Endometrium (tissue), 2 donors: ENCODE measurements around the gene OXER1.

Experiments
- FAIRE-seq: peaks from 2 replicates; lab custom pipeline; 2012; peaks lifted over from hg19 to GRCh38; lab: Jason Lieb, UNC
- donor health status: control.
- donor health status: control.

The OXER1 gene

GRCh38 chr2:42769583-42770287 lies 5.8 kb upstream of the OXER1 start:
- no peak for FAIRE-seq

- FAIRE-seq = no peak
Measured at GRCh38 chr2:42768706-42769256, 4.8 kb upstream of the OXER1 start.

GRCh38 chr2:42767899-42768705 lies 4.2 kb upstream of the OXER1 start:
- no peak for FAIRE-seq

GRCh38 chr2:42767080-42767898 lies 3.4 kb upstream of the OXER1 start:
- no peak for FAIRE-seq

- no peak for FAIRE-seq
Measured at GRCh38 chr2:42765686-42766085, 1.8 kb upstream of the OXER1 start.

- FAIRE-seq = no peak
Measured at GRCh38 chr2:42764901-42765300, 966 bp upstream of the OXER1 start.

GRCh38 chr2:42762823-42763804 lies 821 bp downstream of the OXER1 start:
- FAIRE-seq = no peak

- FAIRE-seq = no peak
Measured at GRCh38 chr2:42762155-42762554, 1.8 kb downstream of the OXER1 start.

GRCh38 chr2:42761554-42761953 lies 2.4 kb downstream of the OXER1 start:
- no peak for FAIRE-seq

GRCh38 chr2:42758751-42759150 lies 5.2 kb downstream of the OXER1 start:
- FAIRE-seq = no peak

- FAIRE-seq = no peak
Measured at GRCh38 chr2:42757981-42758740, 5.8 kb downstream of the OXER1 start.

GRCh38 chr2:42756966-42757513 lies 6.9 kb downstream of the OXER1 start:
- no peak for FAIRE-seq

- no peak for FAIRE-seq
Measured at GRCh38 chr2:42756150-42756775, 7.7 kb downstream of the OXER1 start.

GRCh38 chr2:42755191-42755880 lies 8.6 kb downstream of the OXER1 start:
- no peak for FAIRE-seq

GRCh38 chr2:42754776-42755140 lies 9.2 kb downstream of the OXER1 start:
- no peak for FAIRE-seq

GRCh38 chr2:42754021-42754775 lies 9.7 kb downstream of the OXER1 start:
- no peak for FAIRE-seq

- FAIRE-seq = no peak
Measured at GRCh38 chr2:42752816-42753813, 10.8 kb downstream of the OXER1 start.
